Neuronal stem cell (in vitro differentiated cells): ENCODE measurements around the gene IGSF6.
A peak's percentile ranks its signal among the peaks of the same experiment; 100 is the strongest.
"Not testable (repeated sequence)": the region's sequence is repeated elsewhere in the genome, so short reads cannot be mapped to it uniquely, and the experiment has no call there.

Experiments
- DNase-seq: peaks from one replicate; pipeline ENCODE4 v3.0.0-alpha.2; 2013; ENCODE audit warnings: low spot score
- H2AFZ ChIP-seq: one replicate; pipeline ENCODE4 v1.6.1; 2013; ENCODE audit warnings: mild to moderate bottlenecking, low read length, inconsistent platforms
- H2AK5ac ChIP-seq: 2 replicates; pipeline ENCODE4 v1.6.1; 2013; ENCODE audit warnings: low read depth, mild to moderate bottlenecking, inconsistent platforms, low read length, moderate library complexity, mixed read lengths
- H2BK120ac ChIP-seq: 2 replicates; pipeline ENCODE4 v1.6.1; 2013; ENCODE audit warnings: low read depth, mild to moderate bottlenecking, inconsistent platforms, low read length, moderate library complexity, mixed read lengths
- H2BK12ac ChIP-seq: one replicate; pipeline ENCODE4 v1.6.1; 2013; ENCODE audit warnings: low read length, inconsistent platforms
- H2BK15ac ChIP-seq: 2 replicates; pipeline ENCODE4 v1.6.1; 2013; ENCODE audit warnings: mild to moderate bottlenecking, low read length, inconsistent platforms, mixed read lengths
- H2BK5ac ChIP-seq: one replicate; pipeline ENCODE4 v1.6.1; 2013; ENCODE audit warnings: inconsistent platforms, mild to moderate bottlenecking, low read length, moderate library complexity
- H3K14ac ChIP-seq: one replicate; pipeline ENCODE4 v1.6.1; 2013; ENCODE audit warnings: low read length, inconsistent platforms
- H3K18ac ChIP-seq: 2 replicates; pipeline ENCODE4 v1.6.1; 2013; ENCODE audit warnings: low read length, inconsistent platforms
- H3K23ac ChIP-seq: 2 replicates; pipeline ENCODE4 v1.6.1; 2013; ENCODE audit warnings: low read depth, mild to moderate bottlenecking, mixed read lengths, low read length, inconsistent platforms; ENCODE audit not compliant: poor library complexity
- H3K27ac ChIP-seq: replicated peaks from 3 replicates; pipeline ENCODE4 v1.5.1; 2013; ENCODE audit warnings: low read length, inconsistent platforms
- H3K27me3 ChIP-seq, 3 experiments: 2 replicates each; pipeline ENCODE4 v1.6.1; 2013; ENCODE audit warnings: low read length in 3 of 3, mild to moderate bottlenecking in 2 of 3, inconsistent platforms in 1 of 3, low read depth in 1 of 3, mixed read lengths in 1 of 3, moderate library complexity in 1 of 3; ENCODE audit not compliant: control insufficient read depth in 3 of 3, insufficient read depth in 3 of 3
- H3K36me3 ChIP-seq, 2 donors: replicated peaks in 1 of 2; 2 replicates each; pipeline ENCODE4 v1.6.1; 2013; ENCODE audit warnings: low read length in 2 of 2; ENCODE audit not compliant: control insufficient read depth in 2 of 2, insufficient read depth in 2 of 2
- H3K4ac ChIP-seq: 2 replicates; pipeline ENCODE4 v1.6.1; 2013; ENCODE audit warnings: inconsistent platforms, mild to moderate bottlenecking, low read length, moderate library complexity
- H3K4me1 ChIP-seq, 2 donors: 1 replicate in 1 of 2; 2 replicates in 1 of 2; pipeline ENCODE4 v1.6.1; 2013; ENCODE audit warnings: low read length in 2 of 2, low read depth in 1 of 2; ENCODE audit not compliant: control insufficient read depth in 2 of 2, insufficient read depth in 1 of 2
- H3K4me2 ChIP-seq: one replicate; pipeline ENCODE4 v1.6.1; 2013; ENCODE audit warnings: mild to moderate bottlenecking, low read length, inconsistent platforms; ENCODE audit not compliant: insufficient read depth, poor library complexity, severe bottlenecking
- H3K4me3 ChIP-seq, 2 donors: 2 replicates each; pipeline ENCODE4 v1.5.1; 2013; ENCODE audit warnings: low read length in 2 of 2, mild to moderate bottlenecking in 2 of 2, inconsistent platforms in 1 of 2, moderate library complexity in 1 of 2
- H3K79me1 ChIP-seq: one replicate; pipeline ENCODE4 v1.6.1; 2013; ENCODE audit warnings: low read depth, mild to moderate bottlenecking, inconsistent platforms, low read length, moderate library complexity
- H3K9ac ChIP-seq: one replicate; pipeline ENCODE4 v1.6.1; 2013; ENCODE audit warnings: mild to moderate bottlenecking, low read depth, low read length, inconsistent platforms; ENCODE audit not compliant: poor library complexity
- H3K9me3 ChIP-seq, 2 donors: replicated peaks in 1 of 2; 2 replicates each; pipeline versions ENCODE3 to v1.6.1; 2013; ENCODE audit warnings: low read length in 2 of 2, mild to moderate bottlenecking in 2 of 2, inconsistent platforms in 1 of 2, low read depth in 1 of 2, mixed read lengths in 1 of 2, moderate library complexity in 1 of 2; ENCODE audit not compliant: control insufficient read depth in 2 of 2, insufficient read depth in 1 of 2
- H4K8ac ChIP-seq: one replicate; pipeline ENCODE4 v1.6.1; 2013; ENCODE audit warnings: low read depth, mild to moderate bottlenecking, inconsistent platforms, low read length, moderate library complexity
- H4K91ac ChIP-seq: one replicate; pipeline ENCODE4 v1.6.1; 2013; ENCODE audit warnings: low read length, low read depth, mild to moderate bottlenecking, inconsistent platforms; ENCODE audit not compliant: poor library complexity
- WGBS, 2 donors: extraction: QIAGEN DNeasy Blood & Tissue Kit; methylation state at CpG; one replicate each; pipeline ENCODE4 v1.1.7; 2013; ENCODE audit warnings: missing lambda C conversion rate in 2 of 2, mixed read lengths in 1 of 2; ENCODE audit not compliant: insufficient read length in 2 of 2, insufficient replicate concordance in 1 of 2; ENCODE audit errors: extremely low coverage in 2 of 2; 5-methylcytosine and 5-hydroxymethylcytosine counted together

Gene IGSF6

GRCh38 chr16:21694609-21695008, 42.2 kb upstream of the IGSF6 start:
- H2BK15ac ChIP-seq, result no peak overlapping the region
- H3K4me1 ChIP-seq, result no peaks in the 10 kb centered on the region
- no peak overlapping the region for H2AK5ac ChIP-seq
- no peaks in the 10 kb centered on the region for H3K9me3 ChIP-seq
- no peak overlapping the region for H2BK120ac ChIP-seq
- H2BK5ac ChIP-seq, result no peak overlapping the region
- no peak overlapping the region for H3K4ac ChIP-seq
- H3K23ac ChIP-seq, result no peak overlapping the region
- no peak overlapping the region for H4K91ac ChIP-seq
- DNase-seq, result no peak
- no peak overlapping the region for H3K27ac ChIP-seq
- no peak overlapping the region for H3K4me3 ChIP-seq
- no peaks in the 10 kb centered on the region for H3K27me3 ChIP-seq
- H3K36me3 ChIP-seq, result no peaks in the 10 kb centered on the region
- no peaks in the 10 kb centered on the region for H3K79me1 ChIP-seq
- H4K8ac ChIP-seq, result no peak overlapping the region
- no peak overlapping the region for H3K18ac ChIP-seq
- no peak overlapping the region for H3K4me2 ChIP-seq
- H2AFZ ChIP-seq, result no peak overlapping the region
- no peak overlapping the region for H3K9ac ChIP-seq
- no peak overlapping the region for H2BK12ac ChIP-seq
- no CpG with 5 or more reads among the region's 4 CpGs for WGBS, 2 donors
- H3K14ac ChIP-seq, result no peak overlapping the region

- not testable (repeated sequence) for H2BK120ac ChIP-seq, H3K79me1 ChIP-seq, H3K4me3 ChIP-seq, H2BK12ac ChIP-seq, H3K4me2 ChIP-seq, H2AK5ac ChIP-seq, H4K91ac ChIP-seq, H2BK5ac ChIP-seq, H3K23ac ChIP-seq, H3K9ac ChIP-seq, H3K4ac ChIP-seq, DNase-seq, H3K18ac ChIP-seq, H4K8ac ChIP-seq, H2BK15ac ChIP-seq, H3K4me1 ChIP-seq, H3K9me3 ChIP-seq, H3K27ac ChIP-seq, H3K36me3 ChIP-seq, H3K27me3 ChIP-seq, H2AFZ ChIP-seq, H3K14ac ChIP-seq
- WGBS, 2 donors, result no CpG with 5 or more reads among the region's 4 CpGs
These were observed 38.6 kb upstream of the IGSF6 start for GRCh38 chr16:21690967-21691366.

- Histone ChIP-seq H3K4ac (no peak overlapping the region), H3K4me1 (no peaks in the 10 kb centered on the region), H3K4me3 (no peak overlapping the region), H3K79me1 (no peaks in the 10 kb centered on the region), H2BK120ac (no peak overlapping the region), H3K14ac (no peak overlapping the region), H3K4me2 (no peak overlapping the region), H3K27ac (no peak overlapping the region), H2BK15ac (no peak overlapping the region), H2AK5ac (no peak overlapping the region), H3K18ac (no peak overlapping the region), H3K9ac (no peak overlapping the region), H2AFZ (no peak overlapping the region), H3K36me3 (no peaks in the 10 kb centered on the region), H2BK12ac (no peak overlapping the region), H3K23ac (no peak overlapping the region), H4K91ac (no peak overlapping the region), H3K27me3 (no peaks in the 10 kb centered on the region), H4K8ac (no peak overlapping the region), H2BK5ac (no peak overlapping the region), H3K9me3 (peaks cover 0 to 2% of the 10 kb centered on the region in 2 donors)
- no CpG with 5 or more reads among the region's 4 CpGs for WGBS, 2 donors
- no peak for DNase-seq
These were observed 36.7 kb upstream of the IGSF6 start for GRCh38 chr16:21689107-21689506.

- no peaks in the 10 kb centered on the region for H3K36me3 ChIP-seq
- H3K27me3 ChIP-seq, result no peaks in the 10 kb centered on the region
- no peak overlapping the region for H3K14ac ChIP-seq
- H3K23ac ChIP-seq, result no peak overlapping the region
- no peak overlapping the region for H2BK120ac ChIP-seq
- no peak overlapping the region for H4K8ac ChIP-seq
- H3K9me3 ChIP-seq, result peaks cover 0 to 2% of the 10 kb centered on the region in 2 donors
- peak overlapping the region; percentile 56 for H2AFZ ChIP-seq
- H3K9ac ChIP-seq, result no peak overlapping the region
- no peaks in the 10 kb centered on the region for H3K79me1 ChIP-seq
- H3K4me3 ChIP-seq, result no peak overlapping the region
- H2BK12ac ChIP-seq, result no peak overlapping the region
- no peak overlapping the region for H3K4ac ChIP-seq
- peak; percentile 40 for DNase-seq
- H2AK5ac ChIP-seq, result no peak overlapping the region
- H3K4me2 ChIP-seq, result no peak overlapping the region
- no peak overlapping the region for H2BK5ac ChIP-seq
- H3K4me1 ChIP-seq, result no peaks in the 10 kb centered on the region
- H3K18ac ChIP-seq, result no peak overlapping the region
- no peak overlapping the region for H4K91ac ChIP-seq
- H2BK15ac ChIP-seq, result no peak overlapping the region
- WGBS, 2 donors, result no CpG with 5 or more reads among the region's 14 CpGs
- H3K27ac ChIP-seq, result no peak overlapping the region
These were observed 32.6 kb upstream of the IGSF6 start for GRCh38 chr16:21685034-21685455.
